GM23338 (cell line): ENCODE results near the gene GHSR.

ENCODE experiments used
- CREB1 ChIP-seq: fragments of 250-450 bp; sonication (Bioruptor Pico); IDR thresholded peaks from 2 replicates; pipeline ENCODE4 v1.5.0; 2020; ENCODE audit warnings: low read depth, mild to moderate bottlenecking, moderate library complexity
- EZH2 ChIP-seq: fragments of 200-600 bp; sonication (generic); IDR thresholded peaks from one replicate; pipeline ENCODE4 v1.8.0; 2017; ENCODE audit warnings: antibody characterized with exemption, mild to moderate bottlenecking, low read depth; ENCODE audit not compliant: unreplicated experiment
- EZH2phosphoT487 ChIP-seq: fragments of 200-600 bp; sonication (generic); IDR thresholded peaks from one replicate; pipeline ENCODE4 v1.8.1; 2018; ENCODE audit warnings: antibody characterized with exemption; ENCODE audit not compliant: unreplicated experiment
- JUNB ChIP-seq: IDR thresholded peaks from one replicate; pipeline ENCODE4 v1.6.1; 2016; ENCODE audit warnings: antibody characterized with exemption; ENCODE audit not compliant: unreplicated experiment
- POLR2AphosphoS5 ChIP-seq: IDR thresholded peaks from 2 replicates; pipeline ENCODE4 v1.6.1; 2016; ENCODE audit warnings: antibody characterized with exemption, low read depth
- REST ChIP-seq: IDR thresholded peaks from one replicate; pipeline ENCODE4 v1.6.1; 2018; ENCODE audit warnings: antibody characterized with exemption; ENCODE audit not compliant: unreplicated experiment
- STAT1 ChIP-seq: IDR thresholded peaks from one replicate; pipeline ENCODE4 v1.6.1; 2016; ENCODE audit warnings: antibody characterized with exemption; ENCODE audit not compliant: unreplicated experiment
- ZNF114 ChIP-seq: fragments of 250-450 bp; sonication (Bioruptor Pico); IDR thresholded peaks from 2 replicates; pipeline ENCODE4 v1.5.0; 2020; ENCODE audit warnings: mild to moderate bottlenecking, moderate library complexity
- ZNF331 ChIP-seq: fragments of 250-450 bp; sonication (Bioruptor Pico); IDR thresholded peaks from 2 replicates; pipeline ENCODE4 v1.5.0; 2020; ENCODE audit warnings: low read depth, mild to moderate bottlenecking, moderate library complexity
- TF ChIP-seq, protein P1 (sequence below), 2 experiments: fragments of 200-600 bp in 1 of 2; sonication (generic) in 1 of 2; conservative IDR thresholded peaks; 2 replicates each; pipeline versions ENCODE4 v1.5.1 to v1.6.1; 2016 to 2017; ENCODE audit warnings: antibody characterized with exemption in 2 of 2, low read depth in 2 of 2, mild to moderate bottlenecking in 2 of 2, moderate library complexity in 1 of 2
- TF ChIP-seq, protein P2 (sequence below): IDR thresholded peaks from 2 replicates; pipeline ENCODE4 v1.6.1; 2016; ENCODE audit warnings: antibody characterized with exemption

GRCh38 chr3:172405914-172406313 lies 42.3 kb downstream of the GHSR start:
- no peak for TF ChIP-seq POLR2AphosphoS5
- TF ChIP-seq, protein P1, sequence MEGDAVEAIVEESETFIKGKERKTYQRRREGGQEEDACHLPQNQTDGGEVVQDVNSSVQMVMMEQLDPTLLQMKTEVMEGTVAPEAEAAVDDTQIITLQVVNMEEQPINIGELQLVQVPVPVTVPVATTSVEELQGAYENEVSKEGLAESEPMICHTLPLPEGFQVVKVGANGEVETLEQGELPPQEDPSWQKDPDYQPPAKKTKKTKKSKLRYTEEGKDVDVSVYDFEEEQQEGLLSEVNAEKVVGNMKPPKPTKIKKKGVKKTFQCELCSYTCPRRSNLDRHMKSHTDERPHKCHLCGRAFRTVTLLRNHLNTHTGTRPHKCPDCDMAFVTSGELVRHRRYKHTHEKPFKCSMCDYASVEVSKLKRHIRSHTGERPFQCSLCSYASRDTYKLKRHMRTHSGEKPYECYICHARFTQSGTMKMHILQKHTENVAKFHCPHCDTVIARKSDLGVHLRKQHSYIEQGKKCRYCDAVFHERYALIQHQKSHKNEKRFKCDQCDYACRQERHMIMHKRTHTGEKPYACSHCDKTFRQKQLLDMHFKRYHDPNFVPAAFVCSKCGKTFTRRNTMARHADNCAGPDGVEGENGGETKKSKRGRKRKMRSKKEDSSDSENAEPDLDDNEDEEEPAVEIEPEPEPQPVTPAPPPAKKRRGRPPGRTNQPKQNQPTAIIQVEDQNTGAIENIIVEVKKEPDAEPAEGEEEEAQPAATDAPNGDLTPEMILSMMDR (conservative IDR thresholded peaks at IDR 0.05; ENCODE audit: low read depth in 2 of 2): no peak
- no peak for TF ChIP-seq REST
- TF ChIP-seq, protein P2, sequence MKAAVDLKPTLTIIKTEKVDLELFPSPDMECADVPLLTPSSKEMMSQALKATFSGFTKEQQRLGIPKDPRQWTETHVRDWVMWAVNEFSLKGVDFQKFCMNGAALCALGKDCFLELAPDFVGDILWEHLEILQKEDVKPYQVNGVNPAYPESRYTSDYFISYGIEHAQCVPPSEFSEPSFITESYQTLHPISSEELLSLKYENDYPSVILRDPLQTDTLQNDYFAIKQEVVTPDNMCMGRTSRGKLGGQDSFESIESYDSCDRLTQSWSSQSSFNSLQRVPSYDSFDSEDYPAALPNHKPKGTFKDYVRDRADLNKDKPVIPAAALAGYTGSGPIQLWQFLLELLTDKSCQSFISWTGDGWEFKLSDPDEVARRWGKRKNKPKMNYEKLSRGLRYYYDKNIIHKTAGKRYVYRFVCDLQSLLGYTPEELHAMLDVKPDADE: no peak
- no peak for TF ChIP-seq CREB1 (CRISPR knock-in tag)
- TF ChIP-seq EZH2: no peak
- TF ChIP-seq EZH2phosphoT487: no peak
- no peak for TF ChIP-seq STAT1
- TF ChIP-seq JUNB: no peak
- TF ChIP-seq ZNF114 (CRISPR knock-in tag): no peak
- TF ChIP-seq ZNF331 (CRISPR knock-in tag): no peak
